NCI-H226 (cell line): ENCODE measurements around the gene INHBE.
"Not testable (repeated sequence)": the region's sequence is repeated elsewhere in the genome, so short reads cannot be mapped to it uniquely, and the experiment has no call there.

Source experiments
- DNase-seq: peaks from one replicate; pipeline ENCODE4 v3.0.0-alpha.2; 2015

The INHBE gene

GRCh38 chr12:57500213-57500612 is 45.1 kb downstream of the INHBE start:
- DNase-seq = no peak

- DNase-seq = not testable (repeated sequence)
Measured at GRCh38 chr12:57502311-57502969, 47.3 kb downstream of the INHBE start.

GRCh38 chr12:57506541-57506940 is 51.4 kb downstream of the INHBE start:
- not testable (repeated sequence) for DNase-seq
